ENCODE measurements around the gene CEP76. TPM values are rescaled to one million over a fixed set of nuclear protein-coding genes. Genes with fewer than 3 reads are reported as not detected.

CEP76 gene
- total RNA-seq, 1 donor from 2014 or later: 7.2 TPM

DNA sequence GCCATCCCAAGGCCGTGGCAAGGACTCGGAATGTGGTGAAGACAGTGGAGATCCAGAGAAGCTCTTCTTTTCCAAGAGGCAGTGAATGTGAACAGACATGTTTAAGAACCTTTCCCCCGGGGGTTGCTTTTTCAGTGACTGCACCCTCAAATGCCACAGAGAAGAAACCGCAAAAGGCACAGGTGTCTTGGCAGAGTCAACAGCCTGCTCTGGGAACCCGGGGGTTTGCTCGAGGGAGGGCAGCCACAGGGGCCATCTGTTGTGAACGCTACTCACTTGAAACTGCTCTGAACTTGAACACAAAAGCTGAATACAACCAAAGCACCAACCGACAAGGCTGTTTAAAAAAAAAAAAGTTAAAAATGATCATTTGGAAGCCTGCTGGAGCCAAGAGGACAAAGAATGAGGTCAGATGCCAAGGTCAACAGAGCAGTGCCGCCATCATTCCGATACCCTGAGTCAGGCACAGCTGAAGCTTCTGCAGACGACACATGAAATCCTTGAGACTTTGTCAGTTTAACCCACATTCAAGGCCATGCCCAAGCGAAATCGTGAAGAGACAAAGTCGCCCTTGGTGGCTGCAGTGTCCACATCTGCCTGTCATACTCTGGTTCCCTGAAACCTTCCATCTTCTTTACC, 47.7 kb upstream of the CEP76 start:
- Mint-ChIP-seq H3K27me3 (ENCODE audit: unreplicated experiment) (no peaks in the 10 kb centered on the region), H3K27ac (ENCODE audit: unreplicated experiment) (no peak overlapping the region), H3K4me1 (ENCODE audit: unreplicated experiment) (peaks cover 21% of the 10 kb centered on the region), H3K36me3 (ENCODE audit: unreplicated experiment) (no peaks in the 10 kb centered on the region), H3K4me3 (ENCODE audit: unreplicated experiment) (no peak overlapping the region), H3K9me3 (ENCODE audit: unreplicated experiment) (no peaks in the 10 kb centered on the region)
- no peak for DNase-seq (ENCODE audit: extremely low spot score, unreplicated experiment)
- TF ChIP-seq, protein P1, sequence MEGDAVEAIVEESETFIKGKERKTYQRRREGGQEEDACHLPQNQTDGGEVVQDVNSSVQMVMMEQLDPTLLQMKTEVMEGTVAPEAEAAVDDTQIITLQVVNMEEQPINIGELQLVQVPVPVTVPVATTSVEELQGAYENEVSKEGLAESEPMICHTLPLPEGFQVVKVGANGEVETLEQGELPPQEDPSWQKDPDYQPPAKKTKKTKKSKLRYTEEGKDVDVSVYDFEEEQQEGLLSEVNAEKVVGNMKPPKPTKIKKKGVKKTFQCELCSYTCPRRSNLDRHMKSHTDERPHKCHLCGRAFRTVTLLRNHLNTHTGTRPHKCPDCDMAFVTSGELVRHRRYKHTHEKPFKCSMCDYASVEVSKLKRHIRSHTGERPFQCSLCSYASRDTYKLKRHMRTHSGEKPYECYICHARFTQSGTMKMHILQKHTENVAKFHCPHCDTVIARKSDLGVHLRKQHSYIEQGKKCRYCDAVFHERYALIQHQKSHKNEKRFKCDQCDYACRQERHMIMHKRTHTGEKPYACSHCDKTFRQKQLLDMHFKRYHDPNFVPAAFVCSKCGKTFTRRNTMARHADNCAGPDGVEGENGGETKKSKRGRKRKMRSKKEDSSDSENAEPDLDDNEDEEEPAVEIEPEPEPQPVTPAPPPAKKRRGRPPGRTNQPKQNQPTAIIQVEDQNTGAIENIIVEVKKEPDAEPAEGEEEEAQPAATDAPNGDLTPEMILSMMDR (IDR thresholded peaks at IDR 0.05): no peak

DNA sequence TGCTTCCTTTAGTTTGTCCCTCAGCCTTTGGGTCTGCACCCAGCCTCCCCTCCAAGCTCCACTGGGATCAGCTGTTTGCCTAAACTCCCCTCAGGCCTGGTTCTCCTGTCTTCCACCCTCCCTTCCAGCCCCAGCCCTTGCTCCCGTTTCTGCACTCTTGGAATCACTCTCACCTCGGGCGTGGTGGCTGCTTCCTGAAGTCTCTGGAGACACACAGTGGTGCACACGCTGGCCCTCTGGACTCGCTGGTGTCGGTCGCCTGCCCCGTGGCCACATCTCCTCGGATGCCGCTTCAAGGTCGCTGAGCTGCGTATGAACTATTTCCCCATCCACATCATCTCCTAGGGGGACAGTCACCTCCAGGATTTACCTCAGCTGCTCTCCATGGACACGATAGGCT, 46.6 kb upstream of the CEP76 start:
- Mint-ChIP-seq H3K27me3 (ENCODE audit: unreplicated experiment) (no peaks in the 10 kb centered on the region), H3K27ac (ENCODE audit: unreplicated experiment) (peak overlapping the region; percentile 17), H3K9me3 (ENCODE audit: unreplicated experiment) (no peaks in the 10 kb centered on the region), H3K4me1 (ENCODE audit: unreplicated experiment) (peaks cover 21% of the 10 kb centered on the region), H3K4me3 (ENCODE audit: unreplicated experiment) (no peak overlapping the region), H3K36me3 (ENCODE audit: unreplicated experiment) (no peaks in the 10 kb centered on the region)
- TF ChIP-seq, protein P1 (IDR thresholded peaks at IDR 0.05): no peak
- DNase-seq (ENCODE audit: extremely low spot score, unreplicated experiment): no peak

- no peak for DNase-seq (ENCODE audit: extremely low spot score, unreplicated experiment)
- no peak overlapping the region for H3K4me3 Mint-ChIP-seq (ENCODE audit: unreplicated experiment)
- no peaks in the 10 kb centered on the region for H3K27me3 Mint-ChIP-seq (ENCODE audit: unreplicated experiment)
- H3K27ac Mint-ChIP-seq (ENCODE audit: unreplicated experiment): no peak overlapping the region
- peaks cover 21% of the 10 kb centered on the region for H3K4me1 Mint-ChIP-seq (ENCODE audit: unreplicated experiment)
- no peaks in the 10 kb centered on the region for H3K36me3 Mint-ChIP-seq (ENCODE audit: unreplicated experiment)
- no peaks in the 10 kb centered on the region for H3K9me3 Mint-ChIP-seq (ENCODE audit: unreplicated experiment)
- TF ChIP-seq, protein P1 (IDR thresholded peaks at IDR 0.05): no peak
Measured at GRCh38 chr18:12748671-12749070, 46.1 kb upstream of the CEP76 start.

- no peak for DNase-seq (ENCODE audit: extremely low spot score, unreplicated experiment)
Measured at GRCh38 chr18:12747530-12748315, 45.2 kb upstream of the CEP76 start.

More at GRCh38 chr18:12747530-12748315, 45.2 kb upstream of the CEP76 start:
- H3K36me3 Mint-ChIP-seq (ENCODE audit: unreplicated experiment): no peaks in the 10 kb centered on the region
- H3K9me3 Mint-ChIP-seq (ENCODE audit: unreplicated experiment): no peaks in the 10 kb centered on the region
- H3K27me3 Mint-ChIP-seq (ENCODE audit: unreplicated experiment): no peaks in the 10 kb centered on the region
- TF ChIP-seq, protein P1 (IDR thresholded peaks at IDR 0.05): no peak
- no peak overlapping the region for H3K4me3 Mint-ChIP-seq (ENCODE audit: unreplicated experiment)
- H3K27ac Mint-ChIP-seq (ENCODE audit: unreplicated experiment): no peak overlapping the region
- peaks cover 21% of the 10 kb centered on the region for H3K4me1 Mint-ChIP-seq (ENCODE audit: unreplicated experiment)

Data from osteocyte (in vitro differentiated cells).